Stimulated activated naive CD8-positive, alpha-beta T cell treated with anti-CD3 and anti-CD28 coated beads, Interleukin-15, Interleukin-2, amounts not matched to agents 100 U/mL and 50 U/mL, for 24 hours (primary cell): ENCODE data around the gene GPR162.
"Not testable (repeated sequence)": the region's sequence is repeated elsewhere in the genome, so short reads cannot be mapped to it uniquely, and the experiment has no call there.

Experiments used
- ATAC-seq: fragments of 150-1000 bp; cut with Tn5 transposase; one replicate; pipeline ENCODE4 v1.10.0; 2021
- DNase-seq: peaks from one replicate; pipeline ENCODE4 v3.0.0; 2021

GPR162 gene

DNA sequence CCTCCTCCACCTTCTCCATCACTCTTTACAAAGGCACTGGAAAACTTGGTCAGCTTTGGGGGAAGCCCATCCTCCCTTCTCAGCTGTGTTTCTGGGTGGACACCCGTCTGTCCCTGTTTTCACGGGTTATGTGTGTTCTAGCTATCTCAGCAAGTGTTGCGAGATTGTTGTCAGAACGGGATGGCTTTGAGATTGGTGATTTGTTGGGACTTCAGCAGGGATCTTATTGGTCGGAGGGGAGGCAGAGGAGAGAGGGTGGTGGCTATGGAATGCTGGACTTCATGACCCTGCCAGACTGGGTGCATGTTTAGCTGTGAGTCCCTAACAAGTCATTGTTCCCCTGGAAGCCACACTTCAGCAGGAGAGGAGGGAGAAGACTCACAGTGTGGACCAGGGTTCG lies 32.4 kb downstream of the GPR162 start:
- ATAC-seq (no peak), DNase-seq (no peak)

DNA sequence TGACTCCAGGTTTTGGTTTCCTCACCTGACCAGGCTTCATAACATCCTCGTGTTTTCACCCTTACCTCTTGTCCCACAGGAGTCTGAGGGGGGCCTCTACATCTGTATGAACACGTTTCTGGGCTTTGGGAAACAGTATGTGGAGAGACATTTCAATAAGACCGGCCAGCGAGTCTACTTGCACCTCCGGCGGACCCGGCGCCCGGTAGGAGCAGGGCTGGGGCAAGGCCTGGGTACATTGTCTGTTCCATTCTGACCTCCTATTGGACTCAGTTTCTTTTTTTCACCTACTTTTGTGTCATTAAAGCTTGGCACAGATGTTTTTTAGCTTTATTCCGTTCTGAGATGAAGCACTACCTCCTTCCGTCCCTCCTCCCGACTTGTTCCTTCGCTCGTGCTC lies 33.7 kb downstream of the GPR162 start:
- no peak for DNase-seq

DNA sequence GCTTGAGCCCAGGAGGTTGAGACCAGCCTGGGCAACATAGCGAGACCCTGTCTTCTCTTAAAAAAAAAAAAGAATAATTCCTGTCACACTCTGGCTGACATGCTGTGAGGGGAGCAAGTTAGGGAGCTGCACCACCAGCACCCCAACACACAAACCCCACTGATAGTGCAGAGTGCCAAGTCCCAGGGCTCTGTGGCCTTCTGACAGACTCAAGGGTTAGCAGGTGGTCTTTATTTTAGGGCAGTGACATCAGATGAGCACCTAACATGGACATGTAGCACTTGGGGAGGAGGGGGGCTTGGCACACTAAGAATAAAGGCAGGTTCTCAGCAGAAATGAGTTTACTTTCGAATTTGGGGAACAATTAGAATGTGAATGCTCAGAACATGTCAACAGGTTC lies 37.2 kb downstream of the GPR162 start:
- ATAC-seq (no peak), DNase-seq (no peak)

More for the DNA sequence above, 33.7 kb downstream of the GPR162 start:
- ATAC-seq = no peak

GRCh38 chr12:6860116-6860515 lies 38.5 kb downstream of the GPR162 start:
- DNase-seq (no peak), ATAC-seq (no peak)

DNA sequence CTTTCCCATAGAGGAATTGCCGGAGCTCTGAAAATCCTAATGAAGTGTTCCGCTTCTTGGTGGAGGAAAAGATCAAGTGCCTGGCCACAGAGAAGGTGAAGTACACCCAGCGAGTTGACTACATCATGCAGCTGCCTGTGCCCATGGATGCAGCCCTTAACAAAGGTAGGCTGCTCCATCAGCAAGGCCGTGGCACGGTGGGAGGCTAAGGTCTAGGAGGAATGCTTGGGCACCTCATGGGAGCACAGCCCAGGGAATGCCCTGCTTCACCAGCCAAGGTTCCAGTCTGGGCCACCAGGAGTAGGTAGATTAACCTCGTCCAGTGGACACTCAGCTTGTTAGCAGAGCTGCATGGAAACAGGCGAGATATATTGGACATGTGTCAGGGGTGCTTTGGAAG lies 39.3 kb downstream of the GPR162 start:
- ATAC-seq (no peak), DNase-seq (no peak)

- no peak for ATAC-seq
- DNase-seq = no peak
These were observed 39.8 kb downstream of the GPR162 start for GRCh38 chr12:6861391-6861790.

DNA sequence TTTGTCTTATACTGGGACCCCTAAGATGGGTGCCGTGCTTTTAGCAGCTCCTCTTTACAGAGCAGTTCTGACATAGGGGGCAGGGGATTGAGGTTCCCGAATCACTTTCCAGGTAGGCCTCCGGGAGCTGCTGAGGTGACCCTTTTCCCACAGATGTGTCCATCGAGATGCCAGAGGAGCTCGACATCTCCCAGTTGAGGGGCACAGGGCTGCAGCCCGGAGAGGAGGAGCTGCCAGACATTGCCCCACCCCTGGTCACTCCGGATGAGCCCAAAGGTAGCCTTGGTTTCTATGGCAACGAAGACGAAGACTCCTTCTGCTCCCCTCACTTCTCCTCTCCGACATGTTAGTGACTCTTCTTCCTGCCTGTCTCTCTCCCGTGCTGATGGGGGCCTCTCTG lies 41.4 kb downstream of the GPR162 start:
- no peak for ATAC-seq
- no peak for DNase-seq

- DNase-seq (no peak), ATAC-seq (no peak)
These were observed 42.1 kb downstream of the GPR162 start for GRCh38 chr12:6863586-6864321.

DNA sequence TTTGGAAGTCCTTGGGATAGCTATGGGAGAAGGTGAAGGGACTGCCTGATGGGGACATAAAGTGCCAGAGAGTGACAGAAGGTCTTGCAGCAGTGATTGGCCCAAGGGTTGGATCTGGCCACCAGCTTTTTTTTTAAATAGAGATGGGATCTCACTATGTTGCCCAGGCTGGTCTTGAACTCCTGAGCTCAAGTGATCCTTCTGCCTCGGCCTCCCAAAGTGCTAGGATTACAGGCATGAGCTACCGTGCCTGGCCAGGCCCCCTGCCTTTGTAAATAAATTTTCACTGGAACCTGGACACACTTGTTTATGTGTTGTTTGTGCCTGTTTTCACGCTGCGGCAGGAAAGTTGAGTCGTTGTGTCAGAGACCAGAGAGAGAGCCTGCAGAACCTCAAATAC lies 43.7 kb downstream of the GPR162 start:
- not testable (repeated sequence) for ATAC-seq, DNase-seq

DNA sequence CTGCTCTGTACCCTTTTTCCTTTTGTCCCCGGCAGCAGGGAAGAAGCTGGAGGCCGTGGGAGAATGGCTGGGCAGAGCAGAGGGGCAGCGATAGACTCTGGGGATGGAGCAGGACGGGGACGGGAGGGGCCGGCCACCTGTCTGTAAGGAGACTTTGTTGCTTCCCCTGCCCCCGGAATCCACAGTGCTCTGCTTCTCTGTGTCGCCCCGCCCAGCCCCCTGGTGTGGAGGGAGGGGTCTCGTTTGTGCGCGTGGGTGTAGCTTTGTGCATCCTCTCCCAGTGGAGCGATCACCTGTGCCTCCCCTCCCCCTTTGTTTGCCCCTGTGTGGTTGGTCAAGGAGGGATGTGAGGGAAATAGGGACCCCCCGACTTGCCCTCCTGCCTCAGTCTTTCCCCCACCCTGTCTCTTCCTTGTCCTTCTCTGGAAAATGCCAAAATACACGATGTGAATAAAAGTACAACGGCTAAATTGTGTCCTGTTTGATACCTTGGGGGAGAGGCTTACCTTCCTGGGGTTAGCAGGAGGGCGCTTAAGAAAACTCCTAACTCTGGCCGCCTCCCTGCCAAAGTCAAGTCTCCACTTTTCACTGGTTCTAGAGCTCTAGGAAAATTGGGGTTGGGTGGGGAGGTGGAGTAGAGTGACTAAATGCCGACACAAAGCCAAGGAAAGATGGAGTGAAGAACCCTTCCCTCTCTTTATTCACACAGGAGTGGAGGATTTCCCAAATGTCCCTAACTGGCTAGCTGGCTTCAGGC lies 44.7 kb downstream of the GPR162 start:
- ATAC-seq (no peak), DNase-seq (no peak)

DNA sequence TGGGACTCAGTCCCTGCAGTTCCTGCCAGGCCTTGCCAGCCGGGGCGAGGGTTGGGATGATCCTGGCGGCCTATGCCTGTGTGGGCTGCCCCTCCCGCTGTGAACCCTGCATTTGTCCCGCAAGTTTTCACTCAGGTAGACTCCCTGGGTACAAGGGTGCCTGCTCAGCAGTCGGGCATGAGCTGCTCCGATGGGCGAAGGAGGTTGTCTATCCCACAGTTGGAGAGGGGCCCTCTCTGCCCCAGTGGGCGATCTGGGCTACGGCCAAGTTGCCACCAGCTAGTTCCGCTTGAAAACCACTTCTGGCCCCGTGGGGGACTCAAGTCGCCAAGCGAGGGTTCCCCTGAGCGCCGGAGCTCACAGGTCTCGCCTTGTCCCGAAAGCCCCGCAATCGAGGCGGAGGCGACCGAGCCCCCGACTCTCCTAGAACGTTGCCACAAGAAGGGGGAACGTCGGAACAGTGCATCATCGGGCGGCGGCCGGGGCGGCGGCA lies 45.3 kb downstream of the GPR162 start:
- peak; percentile 1 for ATAC-seq
- DNase-seq = no peak

GRCh38 chr12:6867413-6868210 lies 46.0 kb downstream of the GPR162 start, which contains the start of gene TPI1:
Gene TPI1 (plus strand): TSS chr12:6867531. CDS start chr12:6867567, 36 bp downstream.
- ATAC-seq = peak; percentile 67

GRCh38 chr12:6868211-6869048 lies 46.8 kb downstream of the GPR162 start:
- DNase-seq (no peak), ATAC-seq (no peak)

More at GRCh38 chr12:6867413-6868210, 46.0 kb downstream of the GPR162 start, which contains the start of gene TPI1:
- DNase-seq = peak; percentile 88

GRCh38 chr12:6869049-6870021 lies 47.7 kb downstream of the GPR162 start:
- no peak for ATAC-seq

DNA sequence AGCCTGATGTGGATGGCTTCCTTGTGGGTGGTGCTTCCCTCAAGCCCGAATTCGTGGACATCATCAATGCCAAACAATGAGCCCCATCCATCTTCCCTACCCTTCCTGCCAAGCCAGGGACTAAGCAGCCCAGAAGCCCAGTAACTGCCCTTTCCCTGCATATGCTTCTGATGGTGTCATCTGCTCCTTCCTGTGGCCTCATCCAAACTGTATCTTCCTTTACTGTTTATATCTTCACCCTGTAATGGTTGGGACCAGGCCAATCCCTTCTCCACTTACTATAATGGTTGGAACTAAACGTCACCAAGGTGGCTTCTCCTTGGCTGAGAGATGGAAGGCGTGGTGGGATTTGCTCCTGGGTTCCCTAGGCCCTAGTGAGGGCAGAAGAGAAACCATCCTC lies 48.7 kb downstream of the GPR162 start:
- not testable (repeated sequence) for ATAC-seq, DNase-seq

More at GRCh38 chr12:6869049-6870021, 47.7 kb downstream of the GPR162 start:
- peak; percentile 85 for DNase-seq

GRCh38 chr12:6871052-6871957 lies 49.7 kb downstream of the GPR162 start:
- peak; percentile 12 for ATAC-seq
- peak; percentile 63 for DNase-seq

GRCh38 chr12:6872073-6873048 lies 50.7 kb downstream of the GPR162 start:
- DNase-seq (peak; percentile 92), ATAC-seq (peak; percentile 42)
